Heart right ventricle (tissue), 16 donors: Measurements from ENCODE around the gene VAMP3. TPM values are rescaled to one million over a fixed set of nuclear protein-coding genes. Genes with fewer than 3 reads are reported as not detected.

ENCODE experiments used
- ATAC-seq, 8 donors: fragments of 200-7000 bp; cut with Tn5 transposase; one replicate each; pipeline ENCODE4 v1.9.1; 2020; ENCODE audit warnings: mild to moderate bottlenecking in 8 of 8, moderate library complexity in 8 of 8, moderate number of reproducible peaks in 1 of 8
- DNase-seq, 2 donors: peaks; one replicate each; pipeline ENCODE4 v3.0.0-alpha.2; 2020
- H3K27ac ChIP-seq, 10 donors: fragments of 200-600 bp; sonication (generic) in 2 of 10; one replicate each; pipeline versions ENCODE4 v1.5.0 to v1.8.0; 2020 to 2022; ENCODE audit warnings: mild to moderate bottlenecking in 3 of 10
- H3K27me3 ChIP-seq, 7 donors: fragments of 200-600 bp; one replicate each; pipeline ENCODE4 v1.8.0; 2021 to 2022; ENCODE audit warnings: mild to moderate bottlenecking in 2 of 7
- H3K36me3 ChIP-seq, 9 donors: fragments of 200-600 bp; sonication (generic) in 1 of 9; one replicate each; pipeline versions ENCODE4 v1.5.0 to v1.8.0; 2020 to 2022; ENCODE audit warnings: mild to moderate bottlenecking in 2 of 9
- H3K4me1 ChIP-seq, 9 donors: fragments of 200-600 bp; sonication (generic) in 1 of 9; one replicate each; pipeline versions ENCODE4 v1.5.0 to v1.8.0; 2020 to 2022; ENCODE audit warnings: mild to moderate bottlenecking in 4 of 9
- H3K4me3 ChIP-seq, 10 donors: fragments of 200-600 bp; sonication (generic) in 2 of 10; one replicate each; pipeline versions ENCODE4 v1.5.0 to v1.8.0; 2020 to 2022; ENCODE audit warnings: mild to moderate bottlenecking in 7 of 10, moderate library complexity in 2 of 10
- H3K9me3 ChIP-seq, 11 donors: fragments of 200-600 bp in 10 of 11; sonication (generic) in 2 of 11; one replicate each; pipeline versions ENCODE4 v1.5.0 to v1.8.0; 2013 to 2022; ENCODE audit warnings: mild to moderate bottlenecking in 2 of 11, control low read depth in 1 of 11, moderate library complexity in 1 of 11
- WGBS, 2 donors: extraction: QIAGEN DNeasy Blood & Tissue Kit; methylation state at CpG; one replicate each; pipeline ENCODE4 v1.1.7; 2013; ENCODE audit warnings: inconsistent platforms in 1 of 2; 5-methylcytosine and 5-hydroxymethylcytosine counted together
- intact Hi-C, 10 donors: fragments of 100-400 bp; cut with DNase I; formaldehyde crosslinking; loops; one replicate each; pipeline versions ENCODE4 v1.11.1 to v1.14.2; 2022
- polyA plus RNA-seq, 2 donors: library from polyadenylated mRNA; stranded (reverse); fragments of 200-250 nt; gene quantifications; one replicate each; pipeline ENCODE4 v1.2.3, GENCODE V29; 2013
- total RNA-seq, 10 donors: library from RNA; stranded (reverse); fragmentation: NEBNext Ultra II Directional in 3 of 10; extraction: Animal tissue kit (Norgen Biotek cat#: 25700) in 3 of 10; gene quantifications; one replicate each; pipeline versions ENCODE4 v1.2.1 to v1.2.4, GENCODE V29; 2021 to 2023
- TF ChIP-seq, protein P1 (sequence below), 9 donors: fragments of 200-600 bp; sonication (generic) in 2 of 9; IDR thresholded peaks; one replicate each; pipeline versions ENCODE4 v1.5.0 to v1.8.0; 2021 to 2022; ENCODE audit warnings: antibody characterized with exemption in 9 of 9, mild to moderate bottlenecking in 5 of 9, moderate library complexity in 1 of 9
- donor health status: Arrhythmogenic right ventricular cardiomyopathy.
- donor health status: ischemic (EF 13 %, LVEDD 7.1; RV severe dilation, severe dysfunction).
- donor health status: healthy with polysubstance abuse.
- donor health status: DM: no; HTN: yes; CAD: no.
- donor health status: DM: no; HTN: no; CAD: no.
- donor health status: ischemic (EF 25% LVEDD 6.9; RV normal size, moderate dysfunction).
- donor health status: ischemic (EF 25% LVEDD 5.7; RV mildly dilated, moderate dysfunction).
- donor health status: healthy.
- donor health status: DM: yes; HTN: yes; CAD: no.
- donor health status: Ischemic cardiomyopathy.
- donor health status: ischemic (EF 35%, LVEDD 5.7; RV mildly dilated, moderate dysfunction).
- donor health status: nonischemic (EF 11% LVEDD 7.7; RV severe dilation, severe dysfunction).
- donor health status: DM: yes; HTN: yes; CAD: no.
- donor health status: PGD.
- donor health status: ischemic (EF 29% LVEDD 5.4; RV normal size, mild dysfunction).
- donor health status: nonischemic (EF 23%, LVEDD 6.1; RV moderate dilation, normal function).

The VAMP3 gene
- total and polyA plus RNA-seq, 12 donors, result 48.7 to 88.4 (median 75.2) TPM

- H3K4me1 ChIP-seq, result peaks cover 0 to 16% (median 0%) of the 10 kb centered on the region in 9 donors
- WGBS, 2 donors, result 34 to 35% methylated on average over 18 of the region's 18 CpGs
- H3K4me3 ChIP-seq, result peak overlapping the region in 5 of 10 donors; percentile 3 to 29 (median 16)
- peaks cover 0 to 9% (median 0%) of the 10 kb centered on the region in 9 donors for H3K36me3 ChIP-seq
- intact Hi-C loops, result loop anchor here in 9 of 10 donors (1.0 to 5.0 kb wide), 5 partner anchors 83 to 150 kb away; no protein-coding TSS in a partner anchor
- no peaks in the 10 kb centered on the region for H3K27me3 ChIP-seq
- ATAC-seq (peak; percentile 33 to 73 (median 56)), DNase-seq (peak in 1 of 2 donors; percentile 71)
- no peak overlapping the region for H3K27ac ChIP-seq
- H3K9me3 ChIP-seq, result no peaks in the 10 kb centered on the region
- TF ChIP-seq, protein P1, sequence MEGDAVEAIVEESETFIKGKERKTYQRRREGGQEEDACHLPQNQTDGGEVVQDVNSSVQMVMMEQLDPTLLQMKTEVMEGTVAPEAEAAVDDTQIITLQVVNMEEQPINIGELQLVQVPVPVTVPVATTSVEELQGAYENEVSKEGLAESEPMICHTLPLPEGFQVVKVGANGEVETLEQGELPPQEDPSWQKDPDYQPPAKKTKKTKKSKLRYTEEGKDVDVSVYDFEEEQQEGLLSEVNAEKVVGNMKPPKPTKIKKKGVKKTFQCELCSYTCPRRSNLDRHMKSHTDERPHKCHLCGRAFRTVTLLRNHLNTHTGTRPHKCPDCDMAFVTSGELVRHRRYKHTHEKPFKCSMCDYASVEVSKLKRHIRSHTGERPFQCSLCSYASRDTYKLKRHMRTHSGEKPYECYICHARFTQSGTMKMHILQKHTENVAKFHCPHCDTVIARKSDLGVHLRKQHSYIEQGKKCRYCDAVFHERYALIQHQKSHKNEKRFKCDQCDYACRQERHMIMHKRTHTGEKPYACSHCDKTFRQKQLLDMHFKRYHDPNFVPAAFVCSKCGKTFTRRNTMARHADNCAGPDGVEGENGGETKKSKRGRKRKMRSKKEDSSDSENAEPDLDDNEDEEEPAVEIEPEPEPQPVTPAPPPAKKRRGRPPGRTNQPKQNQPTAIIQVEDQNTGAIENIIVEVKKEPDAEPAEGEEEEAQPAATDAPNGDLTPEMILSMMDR (IDR thresholded peaks at IDR 0.05), result peak; percentile 72 to 91 (median 84)
Observed at GRCh38 chr1:7752512-7753417, 18.3 kb upstream of the VAMP3 start.

DNA sequence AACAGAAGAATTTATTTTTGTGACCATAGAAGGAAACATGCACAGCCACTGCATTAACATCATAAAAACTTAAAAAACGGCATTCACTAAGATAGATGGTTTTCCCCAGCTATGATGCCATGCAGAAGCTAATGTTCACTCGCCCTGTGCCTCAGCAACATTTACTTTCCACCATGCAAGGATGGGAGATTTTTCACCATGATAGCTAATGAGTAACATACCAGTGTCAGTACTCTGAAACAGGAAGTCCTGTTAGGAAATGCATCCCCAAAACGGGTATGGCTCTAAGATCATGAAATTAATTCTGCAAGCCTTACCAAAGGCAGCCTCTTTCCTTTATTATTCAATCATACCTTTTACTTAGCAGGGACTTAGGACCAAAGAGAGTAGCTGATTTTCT lies 17.5 kb upstream of the VAMP3 start:
- WGBS, 2 donors, result 75 to 93% methylated on average over 3 of the region's 3 CpGs
- DNase-seq (no peak), ATAC-seq (no peak)
- Histone ChIP-seq H3K4me1 (peaks cover 0 to 16% (median 0%) of the 10 kb centered on the region in 9 donors), H3K27me3 (no peaks in the 10 kb centered on the region), H3K4me3 (no peak overlapping the region), H3K27ac (no peak overlapping the region), H3K9me3 (no peaks in the 10 kb centered on the region), H3K36me3 (peaks cover 0 to under 1% (median 0%) of the 10 kb centered on the region in 9 donors)
- TF ChIP-seq, protein P1 (IDR thresholded peaks at IDR 0.05), result no peak
- intact Hi-C loops, result loop anchor here in 6 of 10 donors (1.0 to 5.0 kb wide), 4 partner anchors 84 to 149 kb away; no protein-coding TSS in a partner anchor

DNA sequence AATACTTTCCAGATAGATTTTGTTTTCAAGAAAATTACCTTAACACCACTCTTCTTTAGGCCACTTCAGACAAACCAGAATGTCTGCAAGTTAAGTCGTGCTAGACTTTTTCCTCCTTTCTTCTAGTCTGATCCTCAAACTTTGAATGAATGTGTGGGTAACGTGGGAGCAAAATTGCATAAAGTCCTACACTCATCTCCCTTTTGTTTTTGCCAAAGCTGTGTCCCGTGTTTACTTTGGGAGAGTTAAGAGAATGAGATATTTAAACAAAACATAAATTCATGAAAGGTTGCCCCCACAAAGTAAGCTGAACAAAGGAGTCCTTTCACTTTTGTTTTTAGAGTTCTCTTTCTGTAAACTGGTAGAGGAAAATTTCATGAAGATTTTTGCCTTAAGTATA lies 16.9 kb upstream of the VAMP3 start:
- no peak overlapping the region for H3K27ac ChIP-seq
- TF ChIP-seq, protein P1 (IDR thresholded peaks at IDR 0.05), result no peak
- WGBS, 2 donors, result 85 to 94% methylated on average over 3 of the region's 3 CpGs
- H3K4me1 ChIP-seq, result peaks cover 0 to 16% (median 0%) of the 10 kb centered on the region in 9 donors
- intact Hi-C loops, result loop anchor here in 3 of 10 donors (5.0 kb wide), 1 partner anchor 148 kb away; no protein-coding TSS in a partner anchor
- no peak overlapping the region for H3K4me3 ChIP-seq
- no peaks in the 10 kb centered on the region for H3K36me3 ChIP-seq
- ATAC-seq (no peak), DNase-seq (no peak)
- no peaks in the 10 kb centered on the region for H3K27me3 ChIP-seq
- no peaks in the 10 kb centered on the region for H3K9me3 ChIP-seq

DNA sequence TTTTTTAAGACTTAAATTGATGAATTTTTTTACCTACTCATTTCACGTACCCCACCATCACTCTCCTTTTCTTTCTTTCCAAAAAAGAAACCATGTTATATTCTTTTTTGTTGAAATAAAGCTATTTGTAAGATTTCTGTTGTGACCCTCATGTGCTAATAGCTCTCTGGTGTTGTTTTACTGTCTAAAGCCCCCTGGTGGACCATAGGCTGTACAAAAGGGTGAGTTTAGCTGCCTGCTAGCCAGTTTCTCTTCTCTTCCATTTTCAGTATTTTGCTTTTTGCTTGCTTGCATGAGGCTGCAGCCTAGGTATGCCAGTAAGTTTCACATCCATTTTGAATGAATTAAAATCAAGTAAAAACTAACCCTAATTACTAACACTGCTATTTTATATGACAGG lies 15.6 kb upstream of the VAMP3 start:
- Histone ChIP-seq H3K9me3 (no peaks in the 10 kb centered on the region), H3K27ac (no peak overlapping the region), H3K36me3 (no peaks in the 10 kb centered on the region), H3K4me3 (no peak overlapping the region), H3K4me1 (peaks cover 0 to 16% (median 0%) of the 10 kb centered on the region in 9 donors), H3K27me3 (no peaks in the 10 kb centered on the region)
- TF ChIP-seq, protein P1 (IDR thresholded peaks at IDR 0.05), result no peak
- DNase-seq, result no peak
- no peak for ATAC-seq
- intact Hi-C loops, result no loop called here
- 61 to 100% methylated on average over 1 of the region's 1 CpG for WGBS, 2 donors
